IgD-negative memory B cell (primary cell): ENCODE results near the gene PSMB10. TPM values are rescaled to one million over a fixed set of nuclear protein-coding genes. Genes with fewer than 3 reads are reported as not detected.

ENCODE experiments used
- H3K27ac Mint-ChIP-seq, 3 donors: one replicate each; pipeline ENCODE4 v1.8.0; 2020 to 2022; ENCODE audit warnings: mild to moderate bottlenecking in 3 of 3, mixed read lengths in 3 of 3, moderate library complexity in 1 of 3
- H3K27me3 Mint-ChIP-seq: one replicate; pipeline ENCODE4 v1.8.0; 2021; ENCODE audit warnings: mixed read lengths
- H3K36me3 Mint-ChIP-seq: one replicate; pipeline ENCODE4 v1.8.0; 2020; ENCODE audit warnings: mild to moderate bottlenecking, mixed read lengths
- H3K4me1 Mint-ChIP-seq, 3 donors: one replicate each; pipeline ENCODE4 v1.8.0; 2020 to 2022; ENCODE audit warnings: mixed read lengths in 3 of 3, mild to moderate bottlenecking in 1 of 3
- H3K4me3 Mint-ChIP-seq, 4 donors: one replicate each; pipeline ENCODE4 v1.8.0; 2020 to 2022; ENCODE audit warnings: mild to moderate bottlenecking in 4 of 4, mixed read lengths in 4 of 4, moderate library complexity in 3 of 4
- H3K9me3 Mint-ChIP-seq, 3 donors: one replicate each; pipeline ENCODE4 v1.8.0; 2020 to 2021; ENCODE audit warnings: mixed read lengths in 3 of 3, mild to moderate bottlenecking in 1 of 3
- polyA plus RNA-seq: library from polyadenylated mRNA; unstranded; fragments of 300-500 nt; fragmentation: Illumina TruSeq; gene quantifications from one replicate; pipeline ENCODE4 v1.2.3, GENCODE V29; 2021

Gene PSMB10
- polyA plus RNA-seq, 1 donor from 2014 or later, result 510 TPM

- H3K27ac Mint-ChIP-seq, result no peak overlapping the region
- H3K36me3 Mint-ChIP-seq, result peaks cover 1% of the 10 kb centered on the region
- no peaks in the 10 kb centered on the region for H3K9me3 Mint-ChIP-seq
- H3K4me1 Mint-ChIP-seq, result peaks cover 2 to 3% (median 3%) of the 10 kb centered on the region in 3 donors
- H3K4me3 Mint-ChIP-seq, result no peak overlapping the region
- no peaks in the 10 kb centered on the region for H3K27me3 Mint-ChIP-seq
Observed at GRCh38 chr16:67914758-67915495, 21.7 kb downstream of the PSMB10 start.

GRCh38 chr16:67910158-67910557 is 26.5 kb downstream of the PSMB10 start:
- peaks cover 3% of the 10 kb centered on the region for H3K36me3 Mint-ChIP-seq
- no peaks in the 10 kb centered on the region for H3K9me3 Mint-ChIP-seq
- no peaks in the 10 kb centered on the region for H3K27me3 Mint-ChIP-seq
- no peak overlapping the region for H3K27ac Mint-ChIP-seq
- peaks cover 3 to 4% (median 3%) of the 10 kb centered on the region in 3 donors for H3K4me1 Mint-ChIP-seq
- no peak overlapping the region for H3K4me3 Mint-ChIP-seq

GRCh38 chr16:67909056-67909742 is 27.5 kb downstream of the PSMB10 start:
- Mint-ChIP-seq H3K27me3 (no peaks in the 10 kb centered on the region), H3K36me3 (peaks cover 3% of the 10 kb centered on the region), H3K9me3 (no peaks in the 10 kb centered on the region), H3K4me1 (peaks cover 3 to 5% (median 3%) of the 10 kb centered on the region in 3 donors), H3K27ac (peak overlapping the region in 1 of 3 donors; percentile 71), H3K4me3 (no peak overlapping the region)

- no peaks in the 10 kb centered on the region for H3K9me3 Mint-ChIP-seq
- H3K27ac Mint-ChIP-seq, result no peak overlapping the region
- H3K4me3 Mint-ChIP-seq, result no peak overlapping the region
- H3K36me3 Mint-ChIP-seq, result peaks cover 2% of the 10 kb centered on the region
- H3K4me1 Mint-ChIP-seq, result peaks cover 3 to 5% (median 4%) of the 10 kb centered on the region in 3 donors
- H3K27me3 Mint-ChIP-seq, result no peaks in the 10 kb centered on the region
Observed at GRCh38 chr16:67907397-67908180, 29.1 kb downstream of the PSMB10 start.

GRCh38 chr16:67902831-67903230 is 33.8 kb downstream of the PSMB10 start:
- no peak overlapping the region for H3K4me3 Mint-ChIP-seq

GRCh38 chr16:67901734-67902133 is 34.9 kb downstream of the PSMB10 start:
- Mint-ChIP-seq H3K4me3 (peak overlapping the region in 1 of 4 donors; percentile 46), H3K9me3 (no peaks in the 10 kb centered on the region), H3K36me3 (no peaks in the 10 kb centered on the region), H3K4me1 (peaks cover 4 to 13% (median 5%) of the 10 kb centered on the region in 3 donors), H3K27ac (no peak overlapping the region), H3K27me3 (no peaks in the 10 kb centered on the region)

More at GRCh38 chr16:67902831-67903230, 33.8 kb downstream of the PSMB10 start:
- Mint-ChIP-seq H3K9me3 (no peaks in the 10 kb centered on the region), H3K27ac (no peak overlapping the region), H3K27me3 (no peaks in the 10 kb centered on the region), H3K36me3 (no peaks in the 10 kb centered on the region), H3K4me1 (peaks cover 0 to 9% (median 4%) of the 10 kb centered on the region in 3 donors)

GRCh38 chr16:67897231-67897630 is 39.4 kb downstream of the PSMB10 start:
- Mint-ChIP-seq H3K4me1 (peaks cover 13 to 34% (median 15%) of the 10 kb centered on the region in 3 donors), H3K27me3 (no peaks in the 10 kb centered on the region), H3K9me3 (no peaks in the 10 kb centered on the region), H3K27ac (no peak overlapping the region), H3K36me3 (no peaks in the 10 kb centered on the region), H3K4me3 (peak overlapping the region in 2 of 4 donors; percentile 30 to 37)

- Mint-ChIP-seq H3K4me1 (peaks cover 11 to 31% (median 15%) of the 10 kb centered on the region in 3 donors), H3K36me3 (no peaks in the 10 kb centered on the region)
Observed at GRCh38 chr16:67893743-67894399, 42.8 kb downstream of the PSMB10 start.

GRCh38 chr16:67892899-67893742 is 43.5 kb downstream of the PSMB10 start, which contains the start of gene PSKH1:
TSS of gene PSKH1 (plus strand) at chr16:67893254. CDS start at chr16:67908750, 15,496 bp downstream.
- H3K27me3 Mint-ChIP-seq, result no peaks in the 10 kb centered on the region
- no peaks in the 10 kb centered on the region for H3K9me3 Mint-ChIP-seq
- H3K27ac Mint-ChIP-seq, result peak within 1 kb of the TSS; percentile 82 to 97 (median 88)
- peak within 1 kb of the TSS; percentile 92 to 98 (median 96) for H3K4me3 Mint-ChIP-seq
- no peaks in the 10 kb centered on the region for H3K36me3 Mint-ChIP-seq
- H3K4me1 Mint-ChIP-seq, result peaks cover 11 to 31% (median 15%) of the 10 kb centered on the region in 3 donors

More at GRCh38 chr16:67893743-67894399, 42.8 kb downstream of the PSMB10 start:
- peak overlapping the region; percentile 82 to 89 (median 88) for H3K27ac Mint-ChIP-seq
- H3K4me3 Mint-ChIP-seq, result peak overlapping the region; percentile 92 to 98 (median 96)
- no peaks in the 10 kb centered on the region for H3K27me3 Mint-ChIP-seq
- no peaks in the 10 kb centered on the region for H3K9me3 Mint-ChIP-seq

GRCh38 chr16:67892375-67892774 is 44.3 kb downstream of the PSMB10 start:
- Mint-ChIP-seq H3K4me1 (peaks cover 11 to 28% (median 15%) of the 10 kb centered on the region in 3 donors), H3K4me3 (peak overlapping the region; percentile 92 to 98 (median 96)), H3K27ac (peak overlapping the region; percentile 59 to 97 (median 85)), H3K27me3 (no peaks in the 10 kb centered on the region), H3K9me3 (no peaks in the 10 kb centered on the region), H3K36me3 (no peaks in the 10 kb centered on the region)

GRCh38 chr16:67888331-67888730 is 48.3 kb downstream of the PSMB10 start:
- Mint-ChIP-seq H3K36me3 (no peaks in the 10 kb centered on the region), H3K27ac (no peak overlapping the region), H3K4me3 (no peak overlapping the region), H3K9me3 (no peaks in the 10 kb centered on the region), H3K4me1 (peaks cover 6 to 7% (median 6%) of the 10 kb centered on the region in 3 donors), H3K27me3 (no peaks in the 10 kb centered on the region)

GRCh38 chr16:67886387-67886786 is 50.3 kb downstream of the PSMB10 start:
- peaks cover 1% of the 10 kb centered on the region for H3K36me3 Mint-ChIP-seq
- no peak overlapping the region for H3K27ac Mint-ChIP-seq
- no peak overlapping the region for H3K4me3 Mint-ChIP-seq
- no peaks in the 10 kb centered on the region for H3K27me3 Mint-ChIP-seq
- no peaks in the 10 kb centered on the region for H3K4me1 Mint-ChIP-seq
- H3K9me3 Mint-ChIP-seq, result no peaks in the 10 kb centered on the region

- peaks cover 1% of the 10 kb centered on the region for H3K36me3 Mint-ChIP-seq
- H3K27ac Mint-ChIP-seq, result no peak overlapping the region
- H3K27me3 Mint-ChIP-seq, result no peaks in the 10 kb centered on the region
- no peaks in the 10 kb centered on the region for H3K9me3 Mint-ChIP-seq
- no peak overlapping the region for H3K4me3 Mint-ChIP-seq
- H3K4me1 Mint-ChIP-seq, result no peaks in the 10 kb centered on the region
Observed at GRCh38 chr16:67885976-67886375, 50.7 kb downstream of the PSMB10 start.

- H3K27ac Mint-ChIP-seq, result no peak overlapping the region
Observed at GRCh38 chr16:67885545-67885944, 51.1 kb downstream of the PSMB10 start.

More at GRCh38 chr16:67885545-67885944, 51.1 kb downstream of the PSMB10 start:
- Mint-ChIP-seq H3K36me3 (peaks cover 1% of the 10 kb centered on the region), H3K4me1 (no peaks in the 10 kb centered on the region), H3K4me3 (no peak overlapping the region), H3K27me3 (no peaks in the 10 kb centered on the region), H3K9me3 (no peaks in the 10 kb centered on the region)
